AG08396 (cell line): ENCODE measurements around the gene NUDCD2.
"Not testable (repeated sequence)": the region's sequence is repeated elsewhere in the genome, so short reads cannot be mapped to it uniquely, and the experiment has no call there.

Source experiments
- DNase-seq: peaks from one replicate; pipeline ENCODE4 v3.0.0; 2012; ENCODE audit warnings: low spot score, mixed read lengths

The NUDCD2 gene

DNA sequence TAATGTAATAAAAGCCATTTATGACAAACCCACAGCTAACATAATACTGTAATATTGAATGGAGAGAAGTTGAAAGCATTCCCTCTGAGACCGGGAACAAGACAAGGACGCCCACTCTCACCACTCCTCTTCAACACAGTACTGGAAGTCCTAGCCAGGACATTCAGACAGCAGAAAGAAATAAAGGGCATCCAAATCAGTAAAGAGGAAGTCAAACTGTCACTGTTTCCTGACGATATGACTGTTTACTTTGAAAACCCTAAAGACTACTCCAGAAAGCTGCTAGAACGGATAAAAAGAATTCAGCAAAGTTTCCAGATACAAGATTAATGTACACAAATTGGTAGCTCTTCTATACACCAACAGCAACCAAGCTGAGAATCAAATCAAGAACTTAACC is 33.8 kb downstream of the NUDCD2 start:
- DNase-seq = not testable (repeated sequence)

DNA sequence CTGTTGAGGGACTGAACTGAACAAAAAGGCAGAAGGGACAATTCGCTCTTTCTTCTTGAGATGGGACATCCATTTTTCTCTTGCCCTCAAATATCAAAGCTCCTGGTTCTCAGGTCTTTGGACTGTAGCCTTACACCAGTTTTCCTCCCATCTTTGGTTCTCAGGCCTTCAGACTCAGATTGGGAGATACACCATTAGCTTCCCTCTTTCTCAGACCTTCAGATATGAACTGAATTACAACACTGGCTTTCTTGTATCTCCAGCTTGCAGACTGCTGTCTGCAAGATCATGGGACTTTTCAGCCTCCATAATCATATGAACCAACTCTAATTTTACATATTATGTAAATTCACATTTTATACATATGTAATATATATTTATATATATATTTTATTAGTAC is 35.1 kb downstream of the NUDCD2 start:
- no peak for DNase-seq

DNA sequence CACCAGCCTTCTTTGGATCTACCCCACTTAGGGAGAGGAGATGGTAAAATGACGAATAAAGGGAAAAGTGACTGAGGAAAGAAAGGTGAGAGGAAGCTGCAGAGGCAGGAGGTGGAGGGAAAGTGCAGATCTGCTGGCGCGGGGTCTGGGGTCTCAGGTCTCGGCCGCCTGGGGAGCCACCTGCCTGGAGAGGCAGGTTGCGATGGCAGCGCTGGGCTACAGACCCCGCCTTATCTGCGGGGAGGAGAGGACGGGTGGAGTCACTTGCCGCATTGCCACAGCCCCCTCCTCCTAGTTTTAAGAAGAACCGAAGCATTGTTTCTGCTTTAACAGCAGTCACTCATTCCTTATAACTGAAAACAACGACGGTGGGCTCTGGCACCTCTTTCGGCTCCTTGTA is 44.2 kb downstream of the NUDCD2 start:
- not testable (repeated sequence) for DNase-seq

DNA sequence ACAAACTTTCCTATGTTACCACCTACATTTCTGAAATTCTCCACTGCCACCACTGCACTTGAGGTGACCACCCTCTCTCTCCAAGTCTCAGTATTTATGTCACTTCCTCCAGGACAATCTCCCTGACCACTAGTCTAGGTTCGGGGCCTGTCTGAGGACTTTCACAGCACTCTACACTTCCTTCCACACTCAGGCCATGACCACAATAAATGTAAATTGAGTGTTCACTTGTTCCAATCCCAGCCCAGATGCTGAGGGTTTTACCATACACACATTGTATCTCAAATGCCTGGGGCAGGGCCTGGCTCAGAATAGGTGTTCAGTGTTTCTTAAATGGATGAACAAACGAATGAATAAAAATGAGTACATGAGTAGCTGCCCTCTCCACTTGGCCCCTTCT is 49.4 kb downstream of the NUDCD2 start:
- DNase-seq = no peak

DNA sequence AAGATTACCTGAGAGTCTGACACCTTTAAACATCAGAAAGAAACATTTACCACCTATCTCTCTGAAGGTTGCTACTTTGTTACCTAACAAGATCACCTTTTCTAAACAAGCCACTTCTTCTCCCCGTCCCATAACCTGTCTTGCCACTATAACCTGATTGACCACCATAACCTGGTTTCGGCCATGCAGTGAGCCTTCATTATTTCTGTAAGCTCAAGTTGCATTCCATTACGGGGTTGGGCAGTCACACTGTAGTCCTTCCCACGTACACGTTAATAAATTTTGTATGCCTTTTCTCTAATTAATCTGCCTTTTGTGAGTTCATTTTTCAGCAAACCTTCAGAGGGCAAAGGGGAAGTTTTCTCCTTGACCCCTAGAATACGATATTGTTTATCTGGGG is 50.5 kb downstream of the NUDCD2 start:
- no peak for DNase-seq

DNA sequence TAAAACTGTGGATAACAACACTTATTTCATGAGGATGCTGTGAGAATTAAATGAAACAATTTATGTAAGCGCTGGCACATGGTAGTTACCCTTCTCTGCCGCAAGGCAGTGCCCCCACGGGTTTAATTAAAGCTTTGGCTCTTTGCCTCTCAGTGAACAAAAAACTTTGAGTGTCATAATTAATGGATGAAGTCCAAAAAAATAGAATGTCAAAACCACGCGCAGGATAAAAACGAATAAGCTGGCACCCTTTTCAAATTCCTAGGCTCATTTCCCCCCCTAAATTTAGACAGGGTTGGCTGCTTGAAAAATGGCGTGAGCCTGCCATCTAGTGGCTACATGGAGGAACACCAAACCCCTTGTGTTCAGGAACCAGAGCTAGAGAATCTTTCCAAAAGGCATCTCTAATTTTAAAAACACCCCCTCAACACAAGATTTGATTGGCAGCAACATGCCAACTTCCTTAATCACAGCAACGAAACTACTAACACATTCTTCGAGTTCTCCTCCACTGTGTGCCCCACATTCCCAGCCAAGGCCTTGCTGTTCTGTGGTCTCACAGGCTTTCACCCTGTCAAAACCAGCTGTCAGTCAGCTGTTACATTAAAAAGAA is 51.5 kb downstream of the NUDCD2 start:
- DNase-seq = peak; percentile 66

DNA sequence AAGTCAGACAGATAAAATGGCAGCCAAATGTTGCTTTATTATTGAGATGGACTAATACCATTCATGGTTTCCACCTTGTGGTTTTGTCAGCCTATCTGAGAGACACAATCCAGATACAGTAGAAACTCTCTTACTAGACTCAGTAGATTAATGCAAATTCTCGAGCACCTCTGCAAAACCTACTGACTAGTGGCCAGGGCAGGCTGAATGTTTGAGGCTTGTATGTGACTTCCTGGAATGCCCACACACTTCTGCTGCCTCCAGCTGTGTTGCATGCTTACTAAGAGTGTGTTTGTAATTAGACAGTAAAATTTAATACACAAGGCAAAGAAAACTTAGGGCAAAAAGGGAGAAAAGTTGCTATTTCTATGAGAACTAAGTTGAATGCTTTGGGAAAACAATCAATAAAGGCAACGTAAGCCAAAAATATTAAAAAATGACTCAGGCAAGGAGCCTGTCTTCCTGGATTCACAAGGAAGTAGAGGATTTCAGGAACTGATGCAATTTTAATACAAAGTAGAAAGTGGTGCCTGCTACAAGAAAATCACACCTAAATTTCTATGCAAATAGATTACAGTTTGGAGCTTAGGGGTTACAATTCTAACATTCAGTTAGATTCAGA is 52.8 kb downstream of the NUDCD2 start:
- peak; percentile 6 for DNase-seq

DNA sequence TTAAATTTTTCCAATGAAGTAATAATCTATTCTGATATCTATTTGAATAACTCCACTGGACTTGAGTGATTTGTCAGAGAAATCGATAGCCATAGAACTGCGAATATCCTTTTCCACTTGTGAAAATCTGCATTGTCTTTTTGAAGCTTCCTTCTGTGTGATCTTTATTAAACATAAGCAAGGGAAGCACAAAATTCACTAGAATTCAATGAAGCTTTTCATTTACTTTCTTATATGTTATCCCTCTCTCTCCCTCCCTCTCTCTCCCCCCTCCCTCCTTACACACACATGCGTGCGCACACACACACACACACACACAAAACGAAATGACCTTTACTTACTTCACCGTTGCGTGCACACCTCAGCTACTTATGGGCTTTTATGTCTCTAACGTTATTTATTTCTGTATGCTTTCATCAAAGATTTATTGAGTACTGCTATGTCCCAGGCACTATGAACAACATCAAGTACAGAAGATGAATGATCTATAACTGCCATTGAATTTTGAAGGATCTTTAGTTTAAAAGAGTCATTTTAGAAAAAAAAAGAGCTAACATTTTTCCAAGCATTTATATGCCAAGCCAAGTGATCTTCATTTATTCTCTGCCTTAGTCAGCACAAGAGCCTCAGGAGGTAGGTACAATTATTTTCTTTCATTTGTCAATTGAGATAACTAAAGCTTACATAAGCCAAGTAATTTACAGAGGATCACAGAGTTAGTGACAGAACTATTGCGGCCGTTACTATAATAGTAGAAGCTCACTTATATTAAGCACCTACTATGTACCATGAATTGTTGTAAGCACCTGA is 55.3 kb downstream of the NUDCD2 start:
- DNase-seq = no peak

DNA sequence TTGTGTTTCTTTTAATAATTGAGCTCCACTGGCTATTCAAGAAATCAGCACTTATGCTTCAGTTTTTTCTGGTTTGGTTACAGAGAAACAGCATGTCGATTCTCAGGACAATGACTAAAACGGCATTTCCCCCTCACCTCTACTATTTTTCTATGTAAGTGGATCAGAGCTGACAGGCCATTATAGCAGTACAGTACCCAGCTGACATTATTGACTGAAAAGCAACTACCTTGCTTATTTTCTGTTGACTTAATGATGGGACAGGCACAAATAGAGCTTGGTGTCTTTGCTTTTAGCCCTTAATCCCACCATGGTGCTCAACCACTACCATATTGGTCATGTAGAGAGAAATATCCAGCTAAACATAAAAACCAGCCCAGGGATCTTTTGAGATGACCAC is 57.9 kb downstream of the NUDCD2 start:
- DNase-seq = no peak

DNA sequence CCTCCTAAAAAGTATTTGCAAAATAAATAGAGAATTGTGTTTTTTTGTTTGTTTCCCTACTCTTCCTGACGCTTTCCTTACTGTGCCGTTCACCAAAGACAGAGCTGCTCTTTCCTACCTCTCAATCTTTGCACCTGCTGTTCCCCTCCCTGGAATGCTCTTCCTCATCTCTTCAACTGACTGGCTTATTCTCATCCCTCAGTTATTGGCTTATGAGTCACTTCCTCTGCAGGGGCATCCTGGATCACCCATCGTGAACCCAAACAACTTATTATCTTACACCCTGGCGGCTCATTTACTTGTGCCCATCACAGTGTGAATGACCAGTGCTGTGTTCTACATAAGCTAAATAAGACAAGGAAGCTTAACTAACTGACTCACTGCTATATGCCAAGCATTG is 58.6 kb downstream of the NUDCD2 start:
- no peak for DNase-seq

DNA sequence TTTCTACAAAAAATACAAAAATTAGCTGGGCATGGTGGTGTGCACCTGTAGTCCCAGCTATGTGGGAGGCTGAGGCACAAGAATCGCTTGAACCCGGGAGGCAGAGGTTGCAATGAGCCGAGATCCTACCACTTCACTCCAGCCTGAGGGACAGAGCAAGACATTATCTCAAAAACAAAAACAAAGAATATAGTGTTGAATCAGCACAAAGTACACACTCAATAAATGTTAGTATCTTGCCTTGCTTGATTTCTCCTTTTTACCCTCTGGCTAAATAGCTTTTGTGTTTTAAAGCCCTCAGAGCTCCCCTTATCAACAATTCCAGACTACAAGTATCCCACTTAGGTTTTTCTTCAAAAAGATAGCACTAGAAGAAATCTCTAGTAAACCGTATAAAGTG is 60.0 kb downstream of the NUDCD2 start:
- no peak for DNase-seq

DNA sequence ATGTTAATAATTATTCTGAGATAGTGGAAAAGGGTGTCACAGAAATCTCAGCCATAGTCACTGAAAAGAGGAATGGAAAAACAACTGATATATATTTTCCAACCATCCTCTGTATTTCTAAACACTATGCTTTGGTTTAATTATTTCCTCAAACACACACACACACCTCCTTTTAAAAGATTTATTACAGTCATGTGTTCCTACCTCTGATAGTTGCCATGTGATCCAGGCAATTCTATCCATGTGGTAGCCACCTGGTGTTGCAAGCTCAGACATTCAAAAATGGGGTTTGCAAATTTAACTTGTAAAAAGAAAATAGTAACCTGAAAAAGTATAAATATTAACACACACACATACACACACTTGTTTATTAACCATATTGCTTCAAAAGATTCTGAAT is 62.5 kb downstream of the NUDCD2 start:
- no peak for DNase-seq

DNA sequence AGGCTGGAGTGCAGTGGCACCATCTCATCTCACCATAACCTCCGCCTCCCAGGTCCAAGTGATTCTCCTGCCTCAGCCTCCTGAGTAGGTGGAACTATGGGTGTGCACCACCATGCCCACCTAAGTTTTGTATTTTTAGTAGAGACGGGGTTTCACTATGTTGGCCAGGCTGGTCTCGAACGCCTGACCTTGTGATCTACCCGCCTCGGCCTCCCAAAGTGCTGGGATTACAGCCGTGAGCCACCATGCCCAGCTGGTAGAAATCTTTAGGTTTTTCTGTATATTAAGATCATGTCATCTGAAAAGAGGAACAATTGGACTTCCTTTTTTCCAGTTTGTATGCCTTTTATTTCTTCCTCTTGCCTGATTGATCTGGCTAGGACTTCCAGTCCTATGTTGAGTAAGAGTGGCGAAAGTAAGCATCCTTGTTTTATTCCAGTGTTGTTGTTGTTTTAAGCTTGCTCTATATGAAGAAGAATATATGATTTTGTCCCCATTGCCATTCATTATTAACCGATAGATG is 63.0 kb downstream of the NUDCD2 start:
- not testable (repeated sequence) for DNase-seq
